GM19438 (cell line): ENCODE data around the gene GIT2.
A peak's percentile ranks its signal among the peaks of the same experiment; 100 is the strongest.
"Not testable (repeated sequence)": the region's sequence is repeated elsewhere in the genome, so short reads cannot be mapped to it uniquely, and the experiment has no call there.

Experiments used
- ATAC-seq: cut with Tn5 transposase; IDR thresholded peaks from one replicate; pipeline ENCODE4 v1.9.1; 2021; ENCODE audit warnings: low read depth; ENCODE audit not compliant: unreplicated experiment

Gene GIT2

DNA sequence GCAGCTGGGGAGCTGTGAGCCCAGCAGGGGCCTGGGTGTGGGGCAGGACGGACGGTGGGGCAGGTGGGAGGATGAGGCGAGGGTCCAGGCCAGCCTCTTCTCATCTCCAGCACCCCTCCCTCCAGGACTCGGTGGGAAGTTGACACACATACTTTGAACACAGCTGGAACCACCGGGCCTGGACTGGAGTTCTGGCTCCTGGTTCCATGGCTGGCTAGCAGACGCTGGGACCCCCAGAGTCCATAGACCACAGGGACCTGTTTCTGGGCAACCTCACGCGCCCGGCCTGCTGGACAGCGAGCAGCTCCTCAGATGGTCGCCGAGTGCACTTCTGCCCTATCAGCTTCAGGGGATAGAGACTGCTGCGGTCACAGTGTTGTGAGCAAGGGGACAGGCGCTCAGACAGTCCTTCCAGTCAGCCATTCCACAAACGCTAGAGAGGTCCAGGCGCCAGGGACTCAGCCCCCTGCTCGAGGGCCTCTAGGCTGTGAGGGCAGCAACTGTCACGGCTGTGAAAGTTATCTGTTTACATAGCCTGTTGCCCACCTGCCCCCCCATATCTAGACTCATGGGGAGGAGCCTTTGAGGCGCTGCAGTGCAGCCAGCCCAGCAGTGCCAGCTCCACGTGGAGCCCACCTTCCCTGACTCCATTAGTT, 70.9 kb downstream of the GIT2 start:
- ATAC-seq = no peak

GRCh38 chr12:109923481-109924245, 72.5 kb downstream of the GIT2 start:
- ATAC-seq = no peak

- ATAC-seq = no peak
Observed at GRCh38 chr12:109923038-109923437, 73.1 kb downstream of the GIT2 start.

DNA sequence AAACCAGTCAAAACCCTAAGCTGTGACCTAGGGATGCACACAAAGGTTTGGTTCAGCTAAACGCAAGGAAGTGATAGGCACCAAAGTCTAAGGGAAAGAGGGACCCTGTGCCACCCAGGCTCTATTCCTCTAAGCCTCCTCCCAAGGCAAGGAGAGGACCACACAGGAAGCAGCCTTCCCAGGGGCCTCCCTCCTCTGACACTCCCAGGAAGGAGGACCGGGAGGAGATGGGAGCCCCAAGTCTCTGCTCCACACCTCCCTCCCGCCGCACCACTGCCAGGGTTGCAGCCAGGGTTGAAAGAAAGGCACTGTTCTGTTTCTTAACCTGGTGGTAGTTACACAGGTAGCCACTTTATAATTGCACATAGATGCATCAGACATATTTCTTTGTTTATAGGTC, 74.2 kb downstream of the GIT2 start:
- ATAC-seq = no peak

DNA sequence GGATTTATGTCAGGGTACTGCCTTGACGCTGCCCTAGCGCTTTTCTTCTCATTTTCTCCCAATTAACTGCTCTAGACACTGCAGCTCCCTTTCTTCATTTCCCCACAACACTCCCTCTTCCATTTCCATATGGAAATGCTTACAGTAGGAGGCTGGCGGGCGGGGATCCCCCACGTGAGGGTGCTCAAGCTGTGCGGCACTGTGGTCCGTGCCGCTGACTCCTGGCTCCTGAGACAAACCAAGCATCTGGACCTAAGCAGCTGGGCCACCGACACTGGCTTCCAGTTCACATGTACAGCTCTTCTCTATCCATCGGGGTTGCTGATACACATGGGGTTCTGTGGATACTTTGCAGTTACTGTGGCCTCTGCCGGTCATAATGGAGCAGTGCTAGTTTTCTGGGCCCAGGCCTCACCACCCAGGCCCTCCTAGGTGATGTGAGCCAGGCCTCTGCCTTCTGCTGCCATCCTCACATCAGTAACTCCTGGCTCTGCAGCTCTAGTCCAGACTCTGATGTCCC, 75.8 kb downstream of the GIT2 start:
- no peak for ATAC-seq

GRCh38 chr12:109919456-109919855, 76.7 kb downstream of the GIT2 start:
- no peak for ATAC-seq

- no peak for ATAC-seq
Observed at GRCh38 chr12:109916045-109916444, 80.1 kb downstream of the GIT2 start.

DNA sequence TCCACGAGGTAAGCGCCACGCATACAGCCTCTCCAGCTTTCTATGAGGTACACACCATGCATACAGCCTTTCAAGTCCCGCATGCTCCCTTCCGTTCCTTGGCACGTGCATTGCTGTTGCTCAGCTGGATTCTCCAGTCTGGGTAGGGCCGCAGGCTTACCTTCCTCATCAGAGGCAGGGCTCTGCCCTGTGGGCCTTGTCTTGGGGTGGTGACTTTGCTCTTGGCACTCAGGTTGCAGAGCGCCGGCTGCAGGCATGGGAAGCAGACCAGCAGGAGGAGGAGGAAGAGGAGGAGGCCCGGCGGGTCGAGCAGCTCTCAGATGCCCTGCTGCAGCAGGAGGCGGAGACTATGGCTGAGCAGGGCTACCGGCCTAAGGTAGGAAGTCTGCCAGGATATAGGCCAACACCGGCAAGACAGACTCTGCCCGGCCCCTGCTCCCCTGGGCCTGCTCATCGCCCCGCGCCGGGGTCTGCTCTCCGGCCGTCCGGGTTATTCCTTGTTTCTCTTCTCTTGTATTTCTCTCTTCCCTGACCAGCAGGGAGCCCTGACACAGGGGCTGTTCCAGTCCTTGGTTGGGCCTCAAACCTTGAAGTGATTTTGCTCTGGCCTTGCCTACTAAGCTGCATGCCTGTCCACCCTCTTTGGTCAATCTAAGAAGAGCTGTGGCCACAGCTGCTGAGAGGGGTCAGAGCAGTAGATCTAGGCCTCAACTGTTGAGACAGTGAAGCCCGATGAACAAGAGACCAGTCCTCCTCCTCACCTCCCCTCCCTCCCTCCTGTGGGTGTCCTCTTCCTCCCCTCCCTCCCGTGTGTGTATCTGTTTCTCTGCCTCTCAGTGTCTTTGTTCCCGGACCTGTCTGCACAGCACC, 80.8 kb downstream of the GIT2 start:
- ATAC-seq = no peak

DNA sequence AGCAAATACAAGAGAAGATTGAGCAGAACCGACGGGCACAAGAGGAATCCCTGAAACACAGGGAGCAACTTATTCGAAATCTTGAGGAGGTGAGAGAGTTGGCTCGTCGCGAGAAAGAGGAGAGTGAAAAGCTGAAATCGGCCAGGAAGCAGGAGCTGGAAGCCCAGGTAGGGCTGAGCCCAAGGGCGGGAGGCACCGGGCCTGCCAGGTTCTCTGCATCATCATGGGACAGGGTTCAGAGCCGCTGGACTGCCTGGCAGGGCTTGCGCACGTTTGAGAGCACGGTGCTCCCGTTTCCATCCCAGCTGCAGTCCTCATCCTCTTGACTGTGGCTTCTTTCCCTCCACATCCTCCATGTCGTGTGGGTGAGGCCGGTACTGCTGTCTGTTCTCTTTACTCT, 81.7 kb downstream of the GIT2 start:
- no peak for ATAC-seq

DNA sequence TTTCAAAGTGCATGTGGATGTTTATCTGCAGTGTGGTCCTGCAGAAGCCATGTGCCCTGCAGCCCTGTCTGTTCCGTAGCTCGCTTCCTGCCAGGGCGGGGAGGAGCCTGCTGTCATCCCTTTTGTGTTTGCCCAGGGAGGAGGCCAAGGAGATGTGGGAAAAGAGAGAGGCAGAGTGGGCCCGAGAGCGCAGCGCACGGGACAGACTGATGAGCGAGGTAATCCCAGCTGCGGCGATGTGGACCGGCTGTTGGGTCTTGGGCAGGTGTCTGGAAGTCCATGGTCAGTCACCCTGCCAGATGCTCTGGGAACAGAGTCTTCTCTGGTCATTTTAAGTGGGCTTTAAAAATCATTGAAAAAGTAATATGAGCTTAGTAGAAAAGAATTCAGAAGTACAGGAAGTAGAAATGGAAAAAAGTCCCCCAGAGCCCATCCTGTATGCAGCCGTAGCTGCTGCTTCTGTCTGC, 83.3 kb downstream of the GIT2 start:
- no peak for ATAC-seq

GRCh38 chr12:109910969-109911348, 85.2 kb downstream of the GIT2 start:
- no peak for ATAC-seq

DNA sequence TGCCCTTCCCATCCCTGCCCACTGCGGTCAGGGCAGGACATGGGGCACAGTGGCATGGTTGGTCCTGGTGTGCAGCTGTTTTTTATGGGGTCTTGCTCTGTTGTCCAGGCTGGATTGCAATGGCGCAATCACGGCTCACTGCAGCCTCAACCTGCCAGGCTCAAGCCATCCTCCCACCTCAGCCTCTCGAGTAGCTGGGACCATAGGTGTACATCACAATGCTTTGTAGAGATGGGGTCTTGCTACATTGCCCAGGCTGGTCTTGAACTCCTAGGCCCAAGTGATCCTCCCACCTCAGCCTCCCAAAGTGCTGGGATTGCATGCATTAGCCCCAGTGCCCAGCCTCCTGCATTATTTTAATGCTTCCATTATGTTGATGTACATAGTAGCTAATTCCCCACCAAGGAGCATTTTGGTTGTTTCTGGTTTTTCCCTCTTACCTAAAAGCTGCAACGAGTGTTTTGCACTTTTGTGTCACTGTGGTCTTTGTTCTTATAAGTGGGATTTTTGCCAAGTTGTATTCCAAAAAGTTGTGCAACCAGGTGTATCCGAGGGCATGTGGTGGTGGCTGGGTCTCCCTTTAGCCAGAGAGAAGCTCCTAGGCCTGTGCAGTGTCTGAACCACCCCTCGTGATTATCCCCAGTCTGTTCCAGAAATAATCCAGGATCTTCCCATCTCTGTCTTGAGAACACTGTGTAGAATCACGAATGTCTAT, 85.8 kb downstream of the GIT2 start:
- ATAC-seq = no peak

DNA sequence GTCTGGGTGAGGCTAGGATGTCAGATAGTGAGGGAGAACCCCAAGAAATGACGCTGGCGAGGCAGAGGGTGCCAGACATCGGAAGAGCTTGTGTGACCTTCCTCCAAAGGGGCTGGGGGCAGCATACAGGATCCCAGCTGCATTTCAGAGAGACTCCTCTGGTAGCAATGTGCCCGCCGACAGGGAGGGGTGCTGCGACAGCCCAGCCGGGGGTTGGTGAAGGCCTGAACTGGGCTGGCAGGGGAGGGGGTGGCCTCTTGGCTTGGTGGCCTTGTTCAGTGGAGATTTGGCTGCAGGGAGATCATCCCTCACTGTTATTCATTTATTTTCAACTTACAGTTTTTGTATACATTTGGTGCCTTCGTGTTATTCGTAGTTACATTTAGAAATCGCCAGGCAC, 90.9 kb downstream of the GIT2 start:
- ATAC-seq = no peak

GRCh38 chr12:109902891-109903418, 93.2 kb downstream of the GIT2 start:
- ATAC-seq = no peak

DNA sequence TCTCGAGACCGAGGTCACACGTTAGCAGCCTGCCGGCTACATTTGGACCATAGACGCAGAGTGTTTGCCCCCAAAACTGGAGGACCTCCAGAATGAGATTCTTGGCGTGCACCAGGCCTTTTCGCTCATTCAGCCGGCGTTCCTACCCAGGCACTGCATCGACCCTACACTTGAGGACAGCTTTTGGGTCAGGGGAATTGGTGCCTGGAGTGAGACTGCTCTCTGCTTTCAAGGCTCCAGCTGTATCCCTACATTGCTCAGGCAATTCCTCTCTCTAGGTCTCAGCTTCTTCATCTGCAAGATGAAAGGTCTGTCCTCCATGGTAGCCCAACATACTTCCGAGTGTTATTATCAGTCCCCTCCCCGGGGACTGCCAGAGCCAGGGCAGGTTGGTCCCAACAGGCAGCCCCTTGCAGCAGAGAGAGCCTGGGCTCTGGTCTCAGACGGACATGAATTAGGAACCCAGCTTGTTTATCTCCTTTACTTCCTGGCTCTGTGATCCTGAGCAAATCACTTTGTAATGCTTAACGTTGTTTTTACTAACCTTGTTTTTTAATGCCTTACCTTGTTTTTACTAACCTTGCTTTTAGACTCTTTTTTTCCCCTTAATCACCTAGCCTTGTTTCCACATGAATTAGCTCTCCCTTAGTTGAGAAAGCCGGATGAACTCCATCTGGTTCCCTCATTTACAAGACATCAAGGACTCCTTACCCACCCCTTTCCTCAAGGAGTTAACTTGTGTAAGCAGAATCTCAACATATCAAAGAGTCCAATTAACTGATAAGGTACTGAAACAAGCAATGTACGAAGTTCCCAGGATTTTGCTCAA, 95.2 kb downstream of the GIT2 start:
- ATAC-seq = no peak

DNA sequence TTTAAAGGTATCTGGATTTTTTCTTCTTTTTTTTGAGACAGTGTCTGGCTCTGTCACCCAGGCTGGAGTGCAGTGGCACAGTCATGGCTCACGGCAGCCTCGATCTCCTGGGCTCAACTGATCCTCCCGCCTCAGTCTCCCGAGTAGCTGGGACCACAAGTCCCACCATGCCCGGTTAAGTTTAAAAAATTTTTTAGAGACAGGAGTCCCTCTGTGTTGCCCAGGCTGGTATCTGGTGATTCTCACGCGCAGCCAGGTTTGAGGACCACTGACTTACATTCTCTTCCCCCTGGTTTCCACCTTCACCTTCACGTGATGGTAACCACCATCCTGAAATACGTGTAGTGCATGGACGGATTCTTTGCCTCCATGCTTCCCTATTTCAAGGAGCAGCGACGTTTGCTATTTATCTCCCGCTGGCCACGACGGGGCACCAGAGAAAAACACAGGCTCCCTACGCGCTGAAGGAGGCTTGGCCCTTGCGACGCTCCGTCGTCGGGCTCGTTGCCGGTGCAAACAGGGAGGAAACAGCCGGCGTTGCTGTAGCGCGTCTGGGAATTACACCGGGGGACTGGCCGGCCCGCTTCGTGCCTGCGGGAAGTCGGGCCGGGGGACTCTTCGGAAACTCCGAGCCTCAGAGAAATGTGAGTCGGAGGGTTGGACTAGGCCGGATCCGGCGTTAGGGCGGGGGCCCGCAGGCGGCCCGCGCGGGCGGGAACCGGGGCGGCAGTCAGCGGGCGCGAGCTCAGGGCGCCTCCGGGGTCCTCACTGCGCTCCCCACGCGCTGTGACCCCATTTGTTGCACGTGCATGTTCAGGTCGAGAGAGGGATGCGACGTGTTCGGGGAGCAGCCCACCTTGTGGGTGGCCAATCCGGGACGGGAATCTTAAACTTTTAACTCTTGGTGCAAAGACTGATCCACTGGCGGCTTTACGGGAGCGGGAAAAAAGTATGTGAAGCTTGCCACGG, 96.1 kb downstream of the GIT2 start, which contains the start of gene TCHP:
TSS of gene TCHP (plus strand) at position 492 of the 969 bp plus-strand sequence. CDS start 2,753 bp downstream, outside the sequence.
- peak; percentile 70 for ATAC-seq

GRCh38 chr12:109899345-109899744, 96.8 kb downstream of the GIT2 start:
- not testable (repeated sequence) for ATAC-seq

GRCh38 chr12:109897029-109897428, 99.1 kb downstream of the GIT2 start:
- ATAC-seq = no peak
